SW480 (cell line): ENCODE measurements around the gene PPP2R5E.
A peak's percentile ranks its signal among the peaks of the same experiment; 100 is the strongest.

ENCODE experiments used
- DNase-seq: peaks from one replicate; pipeline ENCODE4 v3.0.0-alpha.2; 2016; ENCODE audit warnings: low spot score

The PPP2R5E gene

DNA sequence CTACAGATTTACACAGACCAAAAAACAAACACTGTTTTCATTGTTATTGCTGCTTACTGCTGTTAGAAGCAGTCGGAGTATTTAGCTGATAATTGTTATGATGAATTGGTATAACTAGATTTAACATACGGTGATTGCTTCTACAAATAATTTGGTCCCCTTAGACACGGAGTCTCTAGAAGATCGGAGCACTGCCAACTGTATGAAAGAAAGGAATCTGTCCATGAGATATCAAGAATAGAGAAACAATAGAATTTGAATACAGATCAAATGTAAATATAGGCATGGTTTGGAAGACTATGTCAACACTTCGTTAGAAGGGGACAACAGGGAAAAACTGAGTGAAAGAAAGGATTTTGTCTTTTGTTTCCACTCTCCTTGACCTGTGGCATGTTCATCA lies 110.9 kb downstream of the PPP2R5E start:
- no peak for DNase-seq

DNA sequence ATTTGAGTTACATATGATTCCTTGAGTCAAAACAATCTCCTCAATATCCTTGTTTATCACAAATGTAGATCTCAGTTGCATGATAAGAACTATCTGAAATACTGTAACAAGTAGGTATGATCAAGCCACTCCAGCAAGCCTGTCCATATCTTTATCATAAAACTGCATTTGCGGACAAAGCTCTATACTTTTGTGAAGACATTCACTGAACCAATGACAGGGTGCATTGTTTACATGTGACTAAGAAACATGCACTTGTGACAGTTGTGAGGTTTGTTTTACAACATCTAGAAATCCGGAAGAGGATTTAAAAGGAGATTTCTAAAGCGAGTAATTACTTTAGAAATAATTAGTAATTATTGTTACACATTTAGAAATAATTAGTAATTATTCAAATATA lies 111.7 kb downstream of the PPP2R5E start:
- DNase-seq, result no peak

DNA sequence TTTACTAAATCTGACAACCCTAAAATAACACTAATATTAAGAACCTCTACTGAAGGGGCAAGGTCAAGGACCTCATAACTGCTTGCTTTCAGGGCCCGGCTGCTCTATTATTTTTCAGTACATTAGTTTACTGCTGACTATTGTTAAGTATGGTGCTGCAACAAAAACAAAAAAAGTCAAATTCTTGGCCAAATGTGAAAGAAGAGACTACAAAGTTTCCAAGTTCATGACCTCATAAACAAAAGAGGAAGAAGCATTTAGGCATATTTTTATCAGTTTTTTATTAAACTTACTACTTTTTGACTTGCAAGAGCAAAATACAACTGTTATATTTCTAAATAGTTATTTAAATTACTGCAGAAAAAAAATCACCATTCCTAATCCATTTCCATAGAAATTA lies 114.7 kb downstream of the PPP2R5E start:
- DNase-seq, result no peak

DNA sequence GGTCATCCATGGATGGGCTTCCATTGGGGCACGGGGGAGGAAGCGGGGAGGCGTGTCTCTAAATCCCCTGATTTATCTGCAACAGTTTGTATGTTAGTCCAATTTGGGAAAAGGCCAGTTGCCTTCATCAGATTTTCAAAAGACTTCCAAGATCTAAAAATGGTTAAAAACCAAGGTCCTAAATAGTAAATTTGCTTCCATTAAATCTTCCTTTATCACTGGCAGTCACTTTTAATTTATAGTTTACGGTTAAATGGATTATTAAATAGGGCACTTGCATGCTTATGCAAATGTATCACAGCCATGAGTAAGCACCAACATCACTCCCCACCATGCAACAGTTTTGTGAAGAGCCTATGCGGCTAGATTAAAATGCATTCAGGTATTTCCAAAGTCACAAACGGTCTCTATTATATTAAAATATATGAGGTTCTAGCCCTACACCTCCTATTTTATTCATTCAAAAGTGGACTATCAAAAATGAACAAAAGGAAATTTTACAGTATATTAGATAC lies 116.3 kb downstream of the PPP2R5E start:
- no peak for DNase-seq

DNA sequence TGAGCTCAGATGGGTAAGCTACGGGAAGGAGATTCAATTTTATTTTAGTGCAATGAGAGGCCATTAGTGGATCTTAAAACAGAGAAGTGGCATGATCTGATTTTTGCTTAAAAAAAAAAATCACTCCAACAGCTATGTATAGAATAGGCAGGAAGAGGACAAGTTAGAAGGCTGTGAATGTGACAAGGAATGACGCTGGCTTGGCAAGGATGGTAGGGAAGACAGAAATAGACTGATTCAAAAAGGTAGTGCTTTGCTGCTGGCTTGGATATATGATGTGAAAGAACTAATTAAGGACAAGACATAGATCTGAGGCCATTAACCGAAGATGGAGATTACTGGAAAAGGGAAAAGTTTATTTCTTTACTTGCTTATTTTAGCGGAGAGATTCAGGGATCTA lies 119.3 kb downstream of the PPP2R5E start:
- no peak for DNase-seq

DNA sequence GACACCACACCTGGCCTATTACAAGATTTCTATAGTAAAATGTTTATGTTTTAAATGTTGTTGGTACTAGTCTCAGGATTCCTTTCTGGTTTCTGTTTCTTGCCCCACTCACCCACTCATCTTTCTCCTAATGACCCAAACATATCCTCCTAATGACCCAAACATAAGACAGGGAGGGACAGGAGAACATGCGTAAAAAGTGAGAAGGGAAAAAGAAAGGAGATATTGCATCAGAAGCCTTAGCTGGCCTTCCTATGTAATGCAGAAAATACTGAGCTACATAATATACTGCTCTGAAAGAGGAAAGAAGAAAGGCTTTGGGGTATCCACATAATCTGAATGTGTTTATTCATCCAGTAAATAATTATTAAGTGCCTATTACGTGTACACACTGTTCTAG lies 119.8 kb downstream of the PPP2R5E start:
- DNase-seq, result no peak

DNA sequence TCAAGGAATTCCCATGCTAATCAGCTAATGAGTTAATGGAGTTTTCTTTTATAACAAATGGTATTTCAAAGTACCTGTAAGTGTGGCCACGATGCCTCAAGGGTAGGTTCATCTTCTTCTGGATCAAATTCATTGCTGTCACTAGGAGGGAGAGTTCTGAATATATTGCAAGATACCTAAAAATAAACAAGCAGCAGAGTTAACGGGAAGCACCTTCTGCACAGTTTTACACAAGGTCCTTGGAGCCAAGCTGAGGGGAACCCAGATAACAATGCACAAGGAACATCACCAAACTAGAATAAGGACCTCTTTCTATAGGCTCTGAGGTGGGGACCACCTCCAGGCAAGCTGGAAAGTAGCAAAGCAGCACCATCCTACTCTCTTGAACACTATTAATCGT lies 121.3 kb downstream of the PPP2R5E start:
- DNase-seq, result no peak

DNA sequence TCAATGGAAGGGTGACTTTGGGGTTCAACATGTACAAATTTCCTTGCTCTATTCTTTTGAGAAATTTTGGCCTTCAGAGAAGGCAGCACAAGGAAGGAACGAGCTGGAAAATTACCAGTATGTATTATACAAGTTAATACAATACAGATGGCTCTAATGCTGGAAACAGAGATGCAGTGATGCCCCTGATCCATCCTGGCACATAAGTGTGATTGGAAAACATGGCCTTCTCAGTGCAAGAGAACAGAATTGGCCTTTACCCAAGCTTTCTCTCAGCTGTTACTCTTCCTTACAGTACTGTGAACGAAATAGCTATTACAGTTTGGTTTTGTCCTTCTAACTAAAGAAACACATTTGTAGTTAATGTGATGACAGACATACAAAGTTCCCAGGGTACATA lies 122.0 kb downstream of the PPP2R5E start:
- no peak for DNase-seq

DNA sequence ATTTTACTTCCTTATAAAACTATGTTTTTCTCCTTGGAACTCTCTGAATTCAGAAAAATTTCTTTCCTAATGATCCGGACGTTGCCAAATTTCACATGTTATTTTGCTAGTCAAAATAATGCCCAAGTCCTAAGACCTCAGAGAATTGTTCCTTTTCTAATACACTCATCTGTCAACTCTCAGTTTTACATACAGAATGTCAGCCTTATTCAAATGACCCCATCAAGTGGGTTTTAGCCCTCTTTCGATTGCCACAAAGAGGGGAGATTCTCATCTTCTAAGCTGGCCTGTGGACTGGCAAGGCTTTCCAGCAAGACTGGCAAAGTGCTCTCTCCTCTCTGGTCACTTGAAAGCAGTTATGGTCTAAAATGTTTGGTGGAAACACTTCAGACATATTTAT lies 125.2 kb downstream of the PPP2R5E start:
- DNase-seq, result no peak

DNA sequence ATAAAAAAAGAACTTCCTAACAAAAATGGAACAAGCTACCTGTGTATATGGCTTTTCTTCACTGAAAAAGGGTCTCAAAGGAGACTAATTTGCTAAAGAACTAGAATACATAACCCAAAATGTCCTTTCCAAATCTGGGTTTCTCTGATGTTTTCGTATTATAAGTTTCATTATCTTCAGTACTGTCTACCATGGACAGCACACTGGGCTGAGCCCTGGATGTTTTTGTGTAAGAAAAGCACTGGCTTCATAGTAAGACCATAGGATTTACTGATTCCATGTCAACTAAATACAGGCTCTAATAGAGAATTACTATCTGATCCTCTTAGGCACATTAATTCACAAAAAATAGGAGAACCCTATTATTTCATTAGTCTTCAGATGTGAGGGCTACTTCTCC lies 130.2 kb downstream of the PPP2R5E start:
- no peak for DNase-seq

DNA sequence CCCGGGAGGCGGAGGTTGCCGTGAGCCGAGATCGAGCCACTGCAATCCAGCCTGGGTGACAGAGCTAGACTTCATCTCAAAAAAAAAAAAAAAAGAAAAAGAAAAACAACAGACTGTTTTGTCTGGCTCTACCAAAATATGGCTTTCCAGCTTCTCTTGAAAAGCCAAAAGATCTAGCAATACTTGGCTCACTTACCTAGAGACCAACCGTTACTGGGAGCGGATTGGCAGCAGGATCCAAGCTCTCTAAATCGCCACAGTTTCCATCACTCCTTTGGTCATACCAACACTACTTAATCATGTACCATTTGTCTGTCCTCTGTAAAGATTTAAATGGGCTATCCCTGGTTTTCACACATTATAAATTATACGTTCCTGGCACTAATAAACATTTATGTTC lies 136.8 kb downstream of the PPP2R5E start:
- no peak for DNase-seq

DNA sequence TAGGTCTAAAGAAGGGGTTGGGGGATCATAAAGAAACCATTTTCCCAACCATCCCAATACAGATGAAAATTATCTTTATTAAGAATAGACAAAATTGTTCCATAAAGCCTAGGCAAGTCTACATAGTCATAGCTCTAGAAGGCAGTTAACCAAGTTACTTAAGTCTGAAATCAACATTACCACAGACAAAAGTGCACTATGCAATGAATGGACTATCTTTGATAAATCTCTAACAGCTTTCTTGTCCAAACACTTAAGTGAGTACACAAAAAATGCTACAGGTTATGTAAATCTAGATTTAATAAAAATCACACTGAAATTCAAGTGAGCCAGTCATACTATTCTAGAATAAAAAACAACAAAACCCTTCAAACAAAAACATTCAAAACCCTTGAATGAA lies 137.5 kb downstream of the PPP2R5E start:
- DNase-seq, result no peak

DNA sequence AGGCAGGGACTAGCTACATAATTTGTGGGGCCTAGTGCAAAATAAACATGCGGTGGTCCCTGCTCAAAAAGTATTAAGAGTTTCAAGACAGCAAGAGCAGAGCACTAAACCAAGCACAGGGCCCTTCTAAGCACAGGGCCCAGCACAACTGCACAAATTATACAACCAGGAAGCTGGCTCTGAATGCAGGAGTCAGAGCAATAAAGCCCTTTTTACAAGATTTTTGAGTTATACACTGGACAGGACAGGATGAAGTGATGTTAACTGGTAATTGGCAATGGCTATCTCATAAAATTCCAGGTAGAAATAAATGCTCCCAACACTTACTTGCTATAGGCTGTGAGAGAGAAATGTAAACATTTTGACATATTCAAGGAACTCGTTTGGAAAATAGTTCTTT lies 138.3 kb downstream of the PPP2R5E start:
- no peak for DNase-seq

DNA sequence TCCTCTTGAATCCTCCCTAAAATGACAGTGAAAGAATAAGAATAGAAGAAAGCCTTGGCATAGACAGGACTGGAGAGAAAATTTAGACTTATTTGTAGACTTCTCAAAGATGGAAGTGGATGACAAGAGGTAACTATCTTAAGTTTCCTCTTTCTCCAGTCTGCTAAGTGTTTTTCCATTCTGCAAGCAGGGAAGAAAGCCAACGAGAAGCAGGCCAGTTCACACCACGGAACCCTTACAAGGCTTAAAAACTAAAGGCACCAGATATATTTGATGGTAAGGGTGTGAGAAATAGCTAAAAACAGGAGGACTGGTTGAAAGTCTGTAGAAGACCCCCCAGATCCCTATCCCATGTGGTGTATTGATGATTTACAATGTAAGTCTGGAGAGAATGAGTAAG lies 141.5 kb downstream of the PPP2R5E start:
- DNase-seq, result no peak

DNA sequence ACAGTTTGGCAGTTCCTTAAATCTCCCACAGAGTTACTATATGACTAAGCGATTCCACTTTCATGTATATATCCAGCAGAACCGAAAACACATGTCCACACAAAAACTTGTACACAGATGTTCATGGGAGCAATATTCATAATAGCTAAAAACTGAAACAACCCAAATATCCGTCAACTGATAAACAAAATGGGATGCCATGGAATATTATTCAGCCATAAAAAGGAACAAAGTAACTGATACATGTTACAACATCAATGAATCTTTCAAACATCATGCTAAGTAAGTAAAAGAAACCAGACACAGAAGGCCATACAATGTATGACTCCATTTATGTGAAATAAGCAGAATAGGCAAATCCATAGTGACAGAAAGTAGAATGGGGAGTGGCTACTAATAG lies 144.2 kb downstream of the PPP2R5E start:
- DNase-seq, result no peak

DNA sequence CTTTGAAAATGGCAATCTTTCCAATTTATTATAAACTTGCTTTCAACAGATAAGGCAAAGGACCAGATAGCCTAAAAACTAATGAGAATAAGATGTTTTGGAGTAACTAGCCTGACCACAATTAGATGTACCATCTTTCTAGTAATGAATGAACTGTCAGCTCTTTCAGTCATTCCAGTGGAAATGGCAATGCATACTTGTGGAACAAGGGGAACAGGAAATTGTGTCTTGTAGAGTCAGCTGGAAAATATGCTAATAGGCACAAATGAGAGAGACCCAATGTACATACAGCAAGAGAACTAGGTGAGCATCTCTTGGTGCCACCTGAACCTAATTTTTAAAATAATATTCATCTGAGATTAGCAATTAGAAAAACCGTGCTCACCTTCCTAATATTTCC lies 148.3 kb downstream of the PPP2R5E start:
- DNase-seq, result no peak

DNA sequence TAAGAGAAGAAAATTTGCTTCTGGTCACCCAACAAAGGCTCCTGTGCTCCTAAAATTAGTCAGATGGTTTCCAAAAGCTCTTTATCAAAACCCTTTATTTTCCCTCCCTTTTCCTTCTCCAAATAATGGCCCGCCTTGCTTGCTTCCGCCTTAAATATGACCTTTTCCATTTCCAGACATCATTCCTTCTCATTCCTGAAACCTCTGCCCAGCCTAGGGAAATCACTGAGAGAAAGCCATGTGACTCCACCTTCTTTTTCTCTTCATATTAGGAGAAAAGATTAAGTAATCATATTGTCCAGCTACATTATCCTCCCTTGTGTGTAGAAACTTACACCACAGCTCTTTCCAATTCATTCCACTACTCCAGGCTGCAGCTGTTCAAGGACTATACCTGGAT lies 148.7 kb downstream of the PPP2R5E start:
- DNase-seq, result no peak

DNA sequence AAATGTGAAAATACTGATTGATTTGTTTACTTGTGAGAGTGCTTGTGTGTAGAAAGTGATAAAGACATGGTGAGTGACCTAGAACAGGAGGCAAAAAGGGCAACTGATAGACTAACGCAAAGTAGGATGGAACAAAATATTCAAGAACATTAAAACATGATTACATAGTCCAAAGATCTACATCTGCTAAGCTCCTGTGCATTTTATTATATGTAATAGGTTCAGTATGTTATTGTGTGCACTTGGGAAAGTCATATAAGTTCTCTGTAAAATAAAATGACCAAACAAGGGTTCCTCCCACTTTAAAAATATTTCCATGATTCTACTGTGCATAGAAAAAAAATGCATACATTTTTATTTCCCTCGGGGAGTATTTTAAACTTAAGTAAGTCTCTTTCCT lies 150.2 kb downstream of the PPP2R5E start:
- DNase-seq, result no peak

DNA sequence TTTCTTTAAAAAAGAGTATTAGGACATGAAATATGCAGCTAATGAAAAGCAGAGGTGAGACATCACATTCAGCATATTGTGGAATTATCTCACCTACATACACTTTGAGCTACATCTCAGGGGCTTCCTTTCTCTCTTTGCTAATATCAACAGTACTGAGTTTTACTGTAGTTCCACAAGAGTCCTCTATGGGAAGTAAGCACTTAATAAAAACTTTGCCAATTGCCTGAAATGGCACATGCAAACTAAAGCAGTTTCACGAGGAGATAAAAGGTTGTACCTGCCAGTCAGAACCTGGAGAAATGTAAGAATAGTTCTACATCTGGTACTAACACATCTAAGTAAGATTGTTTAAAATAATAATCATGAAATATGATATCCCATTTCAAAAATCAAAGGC lies 150.9 kb downstream of the PPP2R5E start:
- no peak for DNase-seq

DNA sequence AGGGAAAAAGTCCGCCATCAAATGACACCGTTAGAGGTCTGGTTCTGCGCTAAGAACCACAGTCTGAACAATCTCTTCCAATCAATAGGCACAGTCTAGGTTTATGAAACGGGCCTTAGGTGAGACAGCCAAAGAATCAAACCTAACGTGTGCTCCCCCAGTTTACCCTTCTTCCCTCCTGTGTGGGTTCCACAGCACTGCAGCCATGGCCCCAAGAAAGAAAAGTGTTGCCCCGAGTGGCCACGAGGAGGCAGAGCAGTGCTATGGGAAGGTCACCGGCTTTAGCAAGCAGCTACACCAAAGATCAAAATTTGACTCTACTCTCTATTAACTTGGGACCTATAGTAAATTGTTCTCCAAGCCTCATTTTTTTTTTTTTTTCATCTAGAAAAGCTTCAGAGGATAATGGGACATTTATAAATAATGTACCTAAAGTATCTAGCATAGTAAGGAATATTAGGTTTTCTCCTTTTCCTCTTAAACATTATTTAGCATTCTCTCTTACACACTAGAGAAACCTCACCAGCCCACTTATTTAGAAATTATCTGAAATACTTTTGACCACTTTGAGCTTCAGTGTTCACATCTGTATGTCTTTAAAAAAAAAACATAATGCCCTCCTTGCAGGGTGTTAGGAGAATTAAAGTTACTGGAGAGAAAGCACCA lies 154.3 kb downstream of the PPP2R5E start:
- peak; percentile 19 for DNase-seq

DNA sequence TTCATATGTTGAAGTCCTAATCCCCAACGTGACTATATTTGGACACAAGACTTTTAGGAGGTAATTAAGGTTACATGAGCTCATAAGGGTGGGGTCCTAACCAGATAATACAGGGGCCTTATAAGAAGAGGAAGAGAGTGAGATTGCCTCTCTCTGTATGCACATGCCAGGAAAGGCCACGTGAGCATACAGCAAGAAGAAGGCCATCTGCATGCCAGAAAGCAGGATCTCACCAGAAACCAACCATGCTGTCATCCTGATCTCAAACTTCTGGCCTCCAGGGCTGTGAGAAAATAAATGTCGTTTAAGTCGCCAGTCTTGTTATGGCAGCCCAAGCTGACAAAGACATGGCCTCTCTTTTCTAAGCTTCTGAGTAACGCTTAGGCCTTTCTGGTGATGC lies 155.5 kb downstream of the PPP2R5E start:
- no peak for DNase-seq

DNA sequence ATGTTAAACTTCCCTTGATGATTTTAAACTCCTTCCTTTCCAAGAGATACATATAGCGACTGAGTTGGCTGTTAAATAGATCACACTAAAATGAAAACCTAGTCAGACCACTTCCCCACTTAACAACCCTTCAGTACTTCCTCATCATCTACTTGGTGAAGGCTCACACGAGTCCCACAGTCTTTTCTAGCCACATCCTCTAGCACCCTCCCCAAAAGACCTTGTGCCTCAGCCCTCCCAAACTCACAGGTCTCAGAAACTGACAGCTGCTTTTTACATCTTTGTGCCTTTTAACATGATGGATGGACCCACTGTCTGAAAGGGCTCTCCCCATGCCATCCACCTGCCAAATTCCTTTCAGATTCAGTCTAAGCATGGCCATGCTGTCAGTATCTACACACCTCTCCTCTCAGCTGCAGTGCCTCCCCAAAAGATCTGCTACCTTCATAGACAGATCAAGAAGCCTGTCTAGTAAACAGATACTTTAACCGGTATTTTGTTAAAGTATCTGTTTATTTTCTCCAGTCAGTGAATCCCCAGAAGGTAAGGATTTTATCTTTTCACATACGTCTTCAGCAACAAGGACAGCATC lies 159.3 kb downstream of the PPP2R5E start:
- no peak for DNase-seq

DNA sequence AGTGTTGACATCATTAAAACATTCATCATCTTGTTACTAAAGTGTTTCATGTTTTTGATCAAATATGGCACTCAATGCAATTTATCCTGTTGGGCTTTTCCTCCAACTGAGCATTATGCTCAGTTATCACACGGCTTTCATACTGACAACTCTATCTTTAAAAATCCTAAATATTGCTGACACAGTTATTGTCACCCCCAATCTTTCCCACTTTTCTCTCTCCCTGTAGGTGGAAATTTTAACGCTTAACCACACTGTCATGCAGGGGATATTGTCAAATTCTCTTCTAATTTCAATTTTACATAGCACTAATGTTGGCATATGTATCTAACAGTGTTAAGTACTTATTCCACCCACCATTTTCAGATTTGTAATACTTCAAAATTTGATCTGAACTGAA lies 164.7 kb downstream of the PPP2R5E start:
- no peak for DNase-seq

DNA sequence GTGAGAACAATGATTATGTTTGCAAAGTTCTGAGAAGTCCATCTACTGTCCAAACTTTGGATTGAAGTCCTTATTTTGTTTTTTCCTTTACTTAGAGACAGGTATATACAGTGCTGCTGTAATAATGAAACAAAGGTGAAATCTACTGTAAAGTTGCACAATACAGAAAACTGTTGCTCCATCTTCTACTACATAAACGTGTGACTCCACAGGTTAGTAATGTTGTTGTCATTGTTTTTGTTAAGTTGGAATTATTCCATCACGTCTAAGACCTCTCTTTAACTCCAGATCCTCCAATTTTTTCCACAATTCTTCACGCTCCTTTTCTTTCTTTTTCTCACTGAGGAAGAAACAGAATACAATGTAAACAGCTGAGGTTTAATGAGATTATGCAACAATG lies 167.4 kb downstream of the PPP2R5E start:
- DNase-seq, result no peak
